Breast epithelium (tissue), 4 donors: ENCODE measurements around the gene PRICKLE2. TPM values are rescaled to one million over a fixed set of nuclear protein-coding genes. Genes with fewer than 3 reads are reported as not detected.

Experiments used
- DNase-seq, 2 donors: peaks; one replicate each; pipeline ENCODE4 v3.0.0-alpha.2; 2019; ENCODE audit warnings: low spot score in 2 of 2
- H3K27ac ChIP-seq, 2 donors: fragments of 200-600 bp; sonication (generic) in 1 of 2; one replicate each; pipeline ENCODE4 v1.5.1; 2016 to 2019; ENCODE audit warnings: mild to moderate bottlenecking in 1 of 2
- H3K27me3 ChIP-seq, 2 donors: fragments of 200-600 bp; sonication (generic) in 1 of 2; one replicate each; pipeline versions ENCODE4 v1.5.1 to v1.6.0; 2017 to 2019; ENCODE audit warnings: control low read depth in 1 of 2, mild to moderate bottlenecking in 1 of 2
- H3K36me3 ChIP-seq: fragments of 200-600 bp; one replicate; pipeline ENCODE4 v1.5.1; 2019
- H3K4me1 ChIP-seq, 2 donors: fragments of 200-600 bp; sonication (generic); one replicate each; pipeline ENCODE4 v1.5.1; 2016 to 2019; ENCODE audit warnings: control low read depth in 1 of 2
- H3K4me3 ChIP-seq, 3 donors: fragments of 200-600 bp; sonication (generic); 1 replicate in 2 of 3; 2 replicates in 1 of 3; pipeline ENCODE4 v1.5.1; 2016 to 2019; ENCODE audit warnings: mild to moderate bottlenecking in 3 of 3, moderate library complexity in 2 of 3
- H3K9me3 ChIP-seq, 2 donors: fragments of 200-600 bp; sonication (generic) in 1 of 2; one replicate each; pipeline ENCODE4 v1.5.1; 2016 to 2019; ENCODE audit warnings: control low read depth in 1 of 2
- POLR2A ChIP-seq: fragments of 450-650 bp; IDR thresholded peaks from one replicate; pipeline ENCODE4 v1.6.1; 2016; ENCODE audit warnings: antibody characterized with exemption, mild to moderate bottlenecking, moderate library complexity
- POLR2AphosphoS5 ChIP-seq, 3 donors: sonication (generic); formaldehyde crosslinking; IDR thresholded peaks; one replicate each; pipeline ENCODE4 v1.6.1; 2017; ENCODE audit warnings: antibody characterized with exemption in 3 of 3
- intact Hi-C: fragments of 100-400 bp; cut with DNase I; formaldehyde crosslinking; loops from one replicate; pipeline ENCODE4 v1.15.1; 2023; ENCODE audit warnings: low total_unique reads
- total RNA-seq, 3 donors: library from RNA; depleted of rRNA; stranded (reverse); fragments of >200 nt; gene quantifications; one replicate each; pipeline ENCODE4 v1.1.0, GENCODE V29; 2016
- TF ChIP-seq, protein P1 (sequence below), 3 donors: fragments of 450-650 bp; IDR thresholded peaks; one replicate each; pipeline ENCODE4 v1.5.1; 2016 to 2017; ENCODE audit warnings: antibody characterized with exemption in 3 of 3, mild to moderate bottlenecking in 3 of 3, moderate library complexity in 3 of 3

The PRICKLE2 gene
- total RNA-seq, 3 donors from 2014 or later = 35.1 to 72.5 (median 44.5) TPM

DNA sequence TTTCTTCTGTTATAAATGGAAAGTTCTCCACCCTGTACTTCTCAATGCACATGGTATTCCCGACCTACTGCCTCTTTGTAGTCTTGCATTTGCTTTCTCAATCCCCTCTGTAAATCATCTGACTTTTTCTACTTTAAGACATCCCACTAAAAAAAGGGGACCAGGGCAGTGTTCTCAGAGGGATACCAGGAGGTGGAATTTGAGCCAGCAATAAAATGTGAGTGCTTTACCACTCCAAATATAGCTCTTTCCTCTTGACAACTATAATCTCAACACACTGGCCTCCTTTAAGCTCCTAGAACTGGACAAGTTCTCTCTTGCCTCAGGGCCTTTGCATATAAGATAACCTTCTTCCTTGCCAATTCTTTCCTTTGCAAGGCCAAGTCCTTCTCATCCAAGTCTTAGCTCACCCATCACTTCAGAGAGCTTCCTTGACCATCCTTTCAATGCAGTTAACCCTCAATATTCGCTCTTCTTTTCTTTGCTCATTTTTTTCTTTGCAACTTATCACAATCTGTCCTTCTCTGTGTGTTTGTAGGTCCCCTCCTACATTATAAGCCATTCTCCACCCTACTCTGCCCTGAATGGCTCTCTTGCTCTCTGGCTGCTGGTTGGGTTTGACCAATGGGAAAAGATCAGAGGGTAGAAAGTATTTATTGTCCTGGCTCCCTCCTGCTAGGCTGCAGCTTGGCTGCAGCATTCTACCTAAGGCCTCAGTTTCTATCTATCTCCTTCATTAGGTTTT lies 93.4 kb downstream of the PRICKLE2 start:
- Histone ChIP-seq H3K4me3 (no peak overlapping the region), H3K27ac (no peak overlapping the region), H3K36me3 (no peaks in the 10 kb centered on the region), H3K27me3 (no peaks in the 10 kb centered on the region), H3K9me3 (no peaks in the 10 kb centered on the region), H3K4me1 (no peaks in the 10 kb centered on the region)
- no peak for DNase-seq
- TF ChIP-seq POLR2A = no peak
- TF ChIP-seq POLR2AphosphoS5 (IDR thresholded peaks at IDR 0.05) = no peak
- TF ChIP-seq, protein P1, sequence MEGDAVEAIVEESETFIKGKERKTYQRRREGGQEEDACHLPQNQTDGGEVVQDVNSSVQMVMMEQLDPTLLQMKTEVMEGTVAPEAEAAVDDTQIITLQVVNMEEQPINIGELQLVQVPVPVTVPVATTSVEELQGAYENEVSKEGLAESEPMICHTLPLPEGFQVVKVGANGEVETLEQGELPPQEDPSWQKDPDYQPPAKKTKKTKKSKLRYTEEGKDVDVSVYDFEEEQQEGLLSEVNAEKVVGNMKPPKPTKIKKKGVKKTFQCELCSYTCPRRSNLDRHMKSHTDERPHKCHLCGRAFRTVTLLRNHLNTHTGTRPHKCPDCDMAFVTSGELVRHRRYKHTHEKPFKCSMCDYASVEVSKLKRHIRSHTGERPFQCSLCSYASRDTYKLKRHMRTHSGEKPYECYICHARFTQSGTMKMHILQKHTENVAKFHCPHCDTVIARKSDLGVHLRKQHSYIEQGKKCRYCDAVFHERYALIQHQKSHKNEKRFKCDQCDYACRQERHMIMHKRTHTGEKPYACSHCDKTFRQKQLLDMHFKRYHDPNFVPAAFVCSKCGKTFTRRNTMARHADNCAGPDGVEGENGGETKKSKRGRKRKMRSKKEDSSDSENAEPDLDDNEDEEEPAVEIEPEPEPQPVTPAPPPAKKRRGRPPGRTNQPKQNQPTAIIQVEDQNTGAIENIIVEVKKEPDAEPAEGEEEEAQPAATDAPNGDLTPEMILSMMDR (IDR thresholded peaks at IDR 0.05) = no peak
- intact Hi-C loops = no loop called here

DNA sequence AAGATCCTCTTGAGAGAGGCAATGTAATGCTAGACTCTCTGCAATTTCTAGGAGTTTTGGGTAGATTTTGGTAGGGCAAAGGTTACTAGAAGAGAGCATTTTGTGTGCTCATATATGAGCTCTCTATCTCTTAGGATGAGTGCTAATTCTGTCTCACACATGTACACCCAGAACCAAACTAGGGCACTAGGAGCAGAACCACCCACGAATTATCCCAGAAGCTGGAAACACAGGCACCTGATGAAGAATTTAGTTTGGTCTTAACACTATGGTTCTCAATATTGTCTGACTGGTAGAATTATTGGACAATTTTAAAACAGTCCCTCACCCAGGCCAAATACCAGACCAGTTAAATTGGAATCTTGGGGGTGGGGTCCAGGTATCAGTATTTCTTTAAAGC lies 94.8 kb downstream of the PRICKLE2 start:
- Histone ChIP-seq H3K27ac (no peak overlapping the region), H3K27me3 (no peaks in the 10 kb centered on the region), H3K4me3 (no peak overlapping the region), H3K9me3 (no peaks in the 10 kb centered on the region), H3K36me3 (no peaks in the 10 kb centered on the region), H3K4me1 (no peaks in the 10 kb centered on the region)
- no peak for TF ChIP-seq POLR2A
- TF ChIP-seq, protein P1 (IDR thresholded peaks at IDR 0.05) = no peak
- TF ChIP-seq POLR2AphosphoS5 (IDR thresholded peaks at IDR 0.05) = no peak
- no peak for DNase-seq
- intact Hi-C loops = no loop called here

DNA sequence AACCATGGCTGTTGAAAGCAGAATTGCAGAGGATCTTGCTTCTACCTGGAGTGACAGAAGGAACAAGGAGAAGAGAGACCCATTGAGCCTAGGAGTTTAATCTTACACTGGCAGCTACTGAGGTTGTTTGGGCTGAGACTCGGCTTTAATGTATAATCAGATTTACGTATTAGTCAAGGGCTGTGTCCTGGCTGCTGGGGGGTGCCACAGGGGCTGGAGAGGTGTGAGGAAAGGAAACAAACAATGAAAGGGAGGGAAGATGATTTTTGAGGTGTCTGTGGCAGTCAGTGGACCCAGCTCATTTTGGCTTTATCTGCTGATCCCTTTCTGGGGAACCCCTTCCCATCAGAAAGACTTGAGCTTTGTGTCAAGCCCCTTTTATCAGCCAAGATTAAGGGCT lies 95.7 kb downstream of the PRICKLE2 start:
- Histone ChIP-seq H3K9me3 (no peaks in the 10 kb centered on the region), H3K27ac (no peak overlapping the region), H3K27me3 (no peaks in the 10 kb centered on the region), H3K36me3 (no peaks in the 10 kb centered on the region), H3K4me1 (no peaks in the 10 kb centered on the region), H3K4me3 (no peak overlapping the region)
- intact Hi-C loops = no loop called here
- no peak for TF ChIP-seq POLR2AphosphoS5 (IDR thresholded peaks at IDR 0.05)
- TF ChIP-seq, protein P1 (IDR thresholded peaks at IDR 0.05) = no peak
- DNase-seq = no peak

DNA sequence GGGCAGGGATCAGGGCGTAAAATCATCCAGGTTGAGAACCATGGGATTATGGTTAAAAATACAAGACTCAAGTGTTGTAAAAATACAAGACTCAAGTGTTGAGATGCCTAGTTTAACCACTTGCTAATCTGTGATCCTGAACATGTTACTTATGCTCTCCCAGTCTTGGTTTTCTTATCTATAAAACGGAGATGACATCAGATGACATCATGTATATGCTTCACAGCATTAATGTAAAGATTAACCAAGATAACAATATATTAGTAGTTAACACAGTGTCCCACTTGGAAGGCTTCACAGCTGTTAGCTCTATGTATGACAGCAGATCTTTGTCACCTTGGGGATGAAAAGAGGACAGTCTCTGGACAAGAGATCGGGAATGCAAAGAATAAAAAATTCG lies 96.2 kb downstream of the PRICKLE2 start:
- intact Hi-C loops = no loop called here
- Histone ChIP-seq H3K9me3 (no peaks in the 10 kb centered on the region), H3K36me3 (no peaks in the 10 kb centered on the region), H3K4me3 (no peak overlapping the region), H3K27me3 (no peaks in the 10 kb centered on the region), H3K27ac (no peak overlapping the region), H3K4me1 (no peaks in the 10 kb centered on the region)
- TF ChIP-seq, protein P1 (IDR thresholded peaks at IDR 0.05) = no peak
- TF ChIP-seq POLR2AphosphoS5 (IDR thresholded peaks at IDR 0.05) (no peak), POLR2A (no peak)
- no peak for DNase-seq

DNA sequence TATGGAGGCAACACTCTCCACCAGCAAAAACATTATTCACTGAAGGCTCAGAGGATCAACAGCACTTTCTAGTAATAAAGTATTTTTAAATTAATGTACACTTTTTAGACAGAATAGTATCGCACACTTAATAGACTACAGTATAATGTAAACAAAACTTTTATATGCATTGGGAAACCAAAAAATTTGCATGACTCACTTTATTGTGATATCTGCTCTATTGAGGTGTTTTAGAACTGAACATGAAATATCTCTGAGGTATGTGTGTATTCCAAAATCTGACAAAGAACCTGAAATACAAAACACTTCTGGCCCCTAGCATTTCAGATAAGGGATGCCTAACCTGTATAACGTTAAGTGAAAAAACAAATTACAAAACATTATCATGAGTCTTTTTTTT lies 99.7 kb downstream of the PRICKLE2 start:
- intact Hi-C loops = no loop called here
- Histone ChIP-seq H3K27me3 (no peaks in the 10 kb centered on the region), H3K9me3 (no peaks in the 10 kb centered on the region), H3K4me1 (peaks cover 0 to 4% of the 10 kb centered on the region in 2 donors), H3K36me3 (no peaks in the 10 kb centered on the region), H3K27ac (no peak overlapping the region), H3K4me3 (no peak overlapping the region)
- no peak for DNase-seq
- TF ChIP-seq, protein P1 (IDR thresholded peaks at IDR 0.05) = no peak
- no peak for TF ChIP-seq POLR2AphosphoS5 (IDR thresholded peaks at IDR 0.05)
- no peak for TF ChIP-seq POLR2A
